Activated CD4-positive, alpha-beta T cell treated with anti-CD3 and anti-CD28 coated beads, Interleukin-2, amount 50 U/mL, for 4 hours (primary cell): Measurements from ENCODE around the gene CLOCK.
A peak's percentile ranks its signal among the peaks of the same experiment; 100 is the strongest.
"Not testable (repeated sequence)": the region's sequence is repeated elsewhere in the genome, so short reads cannot be mapped to it uniquely, and the experiment has no call there.

Source experiments
- DNase-seq, 2 experiments: peaks; one replicate each; pipeline ENCODE4 v3.0.0-alpha.2; 2020

CLOCK gene

GRCh38 chr4:55546756-55547465 lies at the start of gene CLOCK:
TSS of gene CLOCK (minus strand) at chr4:55546909. CDS start at chr4:55482785, 64,124 bp downstream.
- DNase-seq, result peak; percentile 79 to 82

- DNase-seq, result no peak
Measured at GRCh38 chr4:55592014-55592413, 45.3 kb upstream of the CLOCK start, which contains the start of gene PDCL2. TSS of gene PDCL2 (minus strand) at chr4:55592245. CDS start at chr4:55592109, 136 bp downstream.

- DNase-seq, result no peak
Measured at GRCh38 chr4:55588160-55588559, 41.5 kb upstream of the CLOCK start.

DNA sequence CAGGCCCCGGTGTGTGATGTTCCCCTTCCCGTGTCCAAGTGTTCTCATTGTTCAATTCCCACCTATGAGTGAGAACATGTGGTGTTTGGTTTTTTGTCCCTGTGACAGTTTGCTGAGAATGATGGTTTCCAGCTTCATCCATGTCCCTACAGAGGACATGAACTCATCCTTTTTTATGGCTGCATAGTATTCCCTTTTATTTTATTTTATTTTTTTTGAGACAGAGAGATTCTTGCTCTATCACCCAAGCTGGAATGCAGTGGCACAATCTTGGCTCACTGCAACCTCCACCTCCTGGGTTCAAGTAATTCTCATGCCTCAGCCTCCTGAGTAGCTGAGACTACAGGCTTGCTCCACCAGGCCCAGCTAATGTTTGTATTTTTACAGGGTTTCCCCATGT lies 36.1 kb upstream of the CLOCK start:
- DNase-seq, result not testable (repeated sequence)

DNA sequence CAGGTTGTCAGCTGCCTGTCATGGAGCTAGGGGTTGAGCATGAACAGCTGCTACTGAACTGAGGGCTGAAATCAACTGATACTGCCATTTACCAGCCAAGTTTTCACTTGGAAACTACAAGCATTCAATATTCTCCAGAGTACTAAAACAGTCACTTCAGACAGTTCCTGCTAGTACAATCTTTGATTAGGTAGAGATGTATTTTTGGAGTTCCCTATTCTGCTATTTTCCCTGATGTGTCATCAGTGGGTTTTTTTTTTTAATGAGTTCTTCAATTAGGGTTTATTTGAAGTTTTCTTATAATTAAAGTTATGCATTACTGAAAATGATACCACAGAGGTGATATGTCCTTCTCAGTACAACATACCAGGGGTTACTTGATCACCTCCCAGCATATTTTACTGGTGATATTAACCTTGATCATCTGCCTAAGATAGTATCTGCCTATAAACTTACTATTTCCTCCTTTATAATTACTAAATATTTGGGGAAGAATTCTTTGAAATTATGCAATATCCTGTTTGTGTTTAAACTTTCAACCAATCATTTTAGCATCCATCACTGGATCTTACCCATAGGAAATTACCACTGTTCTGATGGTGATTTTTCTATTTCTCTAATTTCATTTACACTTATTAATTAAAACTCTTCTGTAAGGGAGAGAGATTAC lies 31.8 kb upstream of the CLOCK start:
- no peak for DNase-seq

- DNase-seq, result no peak
Measured at GRCh38 chr4:55575513-55575912, 28.8 kb upstream of the CLOCK start.

GRCh38 chr4:55574252-55574651 lies 27.5 kb upstream of the CLOCK start:
- no peak for DNase-seq

- no peak for DNase-seq
Measured at GRCh38 chr4:55571806-55572205, 25.1 kb upstream of the CLOCK start.

DNA sequence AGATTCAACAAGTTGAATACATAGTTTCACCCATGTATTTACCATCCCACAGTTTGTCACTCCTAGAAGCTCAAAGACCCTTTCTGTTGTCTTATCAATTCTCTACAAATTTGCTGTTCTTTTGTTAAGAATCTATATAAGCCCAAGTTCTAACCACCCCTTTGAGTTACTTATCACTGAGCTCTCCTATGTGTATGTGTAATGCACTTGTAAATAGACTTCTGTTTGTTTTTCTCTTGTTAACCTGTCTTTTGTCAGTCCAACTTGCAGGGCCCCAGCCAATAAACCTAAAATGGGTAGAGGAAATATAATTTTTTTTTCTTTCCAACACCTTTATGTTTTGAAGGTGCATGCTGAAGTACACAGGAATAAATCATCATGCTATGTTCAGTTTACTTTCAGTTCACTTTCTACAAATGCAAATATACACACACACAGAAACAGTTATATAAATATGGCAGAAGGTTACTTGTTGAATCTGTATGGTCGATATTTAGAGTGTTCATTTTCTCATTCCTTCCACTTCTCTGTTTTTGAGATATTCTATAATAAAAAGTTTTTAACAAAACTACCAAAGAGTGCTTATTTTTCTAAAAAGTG lies 22.3 kb upstream of the CLOCK start:
- DNase-seq, result no peak

DNA sequence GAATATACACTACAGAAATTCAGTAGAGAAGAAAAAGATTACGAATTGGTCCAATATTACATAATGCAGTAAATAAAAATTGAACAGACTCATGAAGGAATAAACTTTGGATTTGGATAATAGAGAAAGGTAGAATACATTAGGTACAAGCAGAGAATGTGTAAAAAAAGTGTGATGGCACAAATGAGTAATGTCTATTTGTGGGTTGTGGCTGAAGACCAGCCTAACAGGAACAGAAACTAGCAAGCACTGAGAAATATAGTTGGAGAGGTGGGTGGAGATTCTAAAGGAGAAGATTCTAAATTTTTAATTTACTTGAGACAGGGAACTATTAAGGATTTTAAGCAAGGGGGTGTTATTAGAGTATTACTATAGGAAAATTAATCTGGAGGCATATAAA lies 15.2 kb upstream of the CLOCK start:
- DNase-seq, result no peak

DNA sequence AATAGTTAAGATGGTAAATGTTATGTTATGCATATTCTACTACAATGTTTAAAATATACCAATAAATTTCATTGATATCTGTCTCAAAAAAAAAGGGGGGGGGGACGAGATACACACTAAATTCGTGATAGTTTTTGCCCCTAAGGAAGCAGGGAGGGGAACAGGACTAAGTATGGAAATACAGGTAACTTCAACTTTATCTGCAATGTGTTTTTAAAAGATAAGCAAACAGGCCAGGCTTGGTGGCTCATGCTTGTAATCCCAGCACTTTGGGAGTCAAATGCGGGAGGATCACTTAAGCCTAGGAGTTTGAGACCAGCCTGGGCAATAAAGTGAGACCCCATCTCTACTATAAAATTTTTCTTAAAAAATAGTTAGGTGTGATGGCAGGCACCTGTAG lies 13.4 kb upstream of the CLOCK start:
- no peak for DNase-seq

GRCh38 chr4:55554453-55555030 lies 7.8 kb upstream of the CLOCK start:
- DNase-seq, result no peak

DNA sequence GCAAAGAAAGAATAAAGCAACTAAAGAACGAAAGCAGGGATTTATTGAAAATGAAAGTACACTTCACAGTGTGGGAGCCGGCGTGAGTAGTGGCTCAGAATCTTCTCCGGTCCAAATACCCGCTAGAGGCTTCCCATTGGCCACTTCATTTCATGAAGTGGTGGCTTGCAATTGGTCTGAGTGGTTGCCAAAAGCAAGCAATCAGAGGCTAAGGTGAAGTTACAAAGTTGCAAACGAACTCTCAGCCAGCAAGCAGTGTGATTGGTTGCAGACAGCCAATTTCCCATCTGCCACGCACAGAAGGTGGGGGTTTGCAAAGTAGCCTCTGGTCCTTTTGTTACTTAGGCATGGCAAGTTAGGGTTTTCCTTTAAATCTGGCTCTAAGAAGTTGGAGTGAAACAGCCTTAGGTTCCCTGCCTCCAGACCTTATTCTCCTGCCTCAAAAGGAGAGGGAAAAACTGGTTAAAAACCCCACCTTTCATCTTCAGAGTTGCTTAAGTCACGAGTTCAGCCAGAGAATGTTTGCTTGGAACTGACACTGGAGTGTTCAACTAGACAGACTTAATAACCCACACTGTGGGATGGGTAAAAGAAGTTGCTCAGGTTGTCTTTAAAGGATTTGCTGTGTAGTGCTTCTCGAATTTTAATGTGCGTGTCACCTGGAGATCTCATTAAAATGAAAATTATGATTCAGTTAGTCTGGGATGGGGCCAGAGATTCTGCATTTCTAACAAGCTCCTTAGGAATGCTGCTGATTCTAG lies 6.9 kb upstream of the CLOCK start:
- no peak for DNase-seq

DNA sequence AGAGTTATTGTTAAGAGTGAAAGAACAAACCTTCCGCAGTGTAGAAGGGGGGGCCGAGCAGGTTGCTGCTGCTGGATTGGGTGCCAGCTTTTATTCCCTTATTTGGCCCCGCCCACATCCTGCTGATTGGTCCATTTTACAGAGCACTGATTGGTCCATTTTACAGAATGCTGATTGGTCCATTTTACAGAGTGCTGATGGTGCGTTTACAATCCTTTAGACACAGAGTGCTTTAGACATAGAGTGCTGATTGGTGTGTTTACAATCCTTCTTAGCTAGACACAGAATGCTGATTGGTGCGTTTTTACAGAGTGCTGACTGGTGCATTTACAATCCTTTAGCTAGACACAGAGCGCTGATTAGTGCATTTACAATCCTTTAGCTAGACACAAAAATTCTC lies 5.3 kb upstream of the CLOCK start:
- not testable (repeated sequence) for DNase-seq

DNA sequence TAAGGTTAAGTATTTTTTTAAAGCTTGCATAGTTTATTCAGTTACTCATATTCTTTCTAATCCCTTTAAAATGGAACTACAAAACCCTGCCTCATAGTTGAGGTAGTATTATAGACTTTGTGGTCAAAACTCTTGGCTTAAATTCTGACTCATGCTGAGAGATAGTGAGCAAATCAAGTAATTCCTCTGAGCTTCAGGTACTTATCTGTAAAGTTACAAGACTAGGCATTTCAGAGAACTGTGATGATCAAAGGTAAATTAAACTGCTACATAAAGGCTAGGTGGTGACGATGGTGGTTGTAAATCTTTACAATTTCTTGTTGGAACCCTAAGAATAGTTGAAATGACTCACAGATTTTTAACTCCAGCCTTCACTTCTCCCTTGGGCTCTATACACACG lies 3.2 kb upstream of the CLOCK start:
- DNase-seq, result no peak

GRCh38 chr4:55547918-55548317 lies 1.2 kb upstream of the CLOCK start:
- DNase-seq, result no peak

DNA sequence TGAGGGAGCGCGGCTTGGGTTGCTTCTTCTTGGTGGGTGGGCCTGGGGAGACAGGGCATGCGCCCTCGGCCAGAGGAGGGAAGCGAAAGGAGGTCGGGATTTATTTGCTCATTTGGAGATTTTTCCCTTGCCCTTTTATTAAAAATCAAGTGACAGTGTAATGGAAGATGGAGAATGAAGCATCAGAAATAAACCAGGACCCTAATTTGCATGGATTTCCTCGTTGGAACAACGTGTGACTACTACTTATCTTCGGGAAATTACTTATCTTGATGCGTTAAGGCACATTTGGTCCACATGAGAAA lies 709 bp upstream of the CLOCK start:
- no peak for DNase-seq

- no peak for DNase-seq
Measured at GRCh38 chr4:55546506-55546755, 278 bp downstream of the CLOCK start.

DNA sequence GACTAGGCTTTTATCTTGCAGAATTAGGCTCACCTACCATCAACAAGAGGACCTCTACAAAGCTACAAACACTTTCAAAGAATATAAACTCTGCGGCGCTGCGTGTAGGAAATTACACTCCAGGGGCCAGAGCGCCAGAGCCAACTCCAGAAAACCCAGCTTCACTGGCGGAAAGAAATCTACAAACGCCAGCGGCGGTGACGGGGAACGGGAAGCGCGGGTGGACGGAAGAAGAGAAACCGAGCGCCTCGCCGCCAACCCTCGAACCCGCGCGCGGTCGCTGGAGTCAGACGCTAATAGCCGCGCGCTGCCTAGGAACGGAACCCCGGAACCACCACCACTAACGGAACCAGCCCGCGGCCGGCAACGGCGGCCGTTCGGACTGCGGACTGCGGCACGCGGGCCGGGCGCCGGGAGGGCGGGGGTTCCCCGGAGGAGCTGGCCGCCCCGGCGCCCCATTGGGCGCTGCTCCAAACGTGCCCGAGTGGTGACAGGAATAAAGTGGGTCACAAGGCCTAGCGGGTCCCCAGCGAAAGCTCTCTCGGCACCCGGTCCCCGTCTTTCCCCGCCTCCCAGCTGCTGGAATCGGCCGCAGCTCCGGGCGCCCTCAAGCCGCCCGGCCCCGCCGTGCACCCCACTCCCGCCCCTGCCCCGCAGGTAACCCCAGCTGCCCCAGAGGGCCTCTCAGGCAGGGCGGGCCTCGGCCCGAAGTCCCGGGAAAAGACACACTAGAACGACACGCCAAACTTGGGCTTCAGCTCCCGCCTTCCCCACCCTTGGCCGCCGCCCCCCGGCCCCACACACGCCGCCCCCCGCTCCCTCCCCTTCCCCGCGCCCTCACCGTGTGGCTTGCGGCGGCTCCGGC lies 836 bp downstream of the CLOCK start:
- peak; percentile 38 to 53 for DNase-seq

- DNase-seq, result no peak
Measured at GRCh38 chr4:55545151-55545550, 1.6 kb downstream of the CLOCK start.

GRCh38 chr4:55543858-55544257 lies 2.9 kb downstream of the CLOCK start:
- DNase-seq, result no peak

DNA sequence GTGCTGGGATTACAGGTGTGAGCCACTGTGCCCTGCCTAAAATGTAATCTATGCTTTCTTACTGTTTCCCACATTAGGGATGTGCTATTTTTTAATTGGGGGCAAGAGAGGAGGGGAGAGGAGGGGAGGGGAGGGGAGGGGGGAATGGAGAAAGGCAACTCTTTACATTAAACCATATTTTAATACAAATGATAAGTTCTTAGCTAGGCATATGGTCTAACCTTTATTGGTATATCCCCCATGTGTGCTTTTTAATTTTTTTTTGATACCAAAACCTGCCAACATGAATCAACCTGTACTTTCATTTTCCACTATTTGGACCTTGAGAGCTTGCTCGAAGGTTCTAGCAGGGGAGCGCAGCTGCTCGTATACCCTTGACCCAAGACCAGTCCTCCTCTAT lies 6.4 kb downstream of the CLOCK start:
- no peak for DNase-seq

DNA sequence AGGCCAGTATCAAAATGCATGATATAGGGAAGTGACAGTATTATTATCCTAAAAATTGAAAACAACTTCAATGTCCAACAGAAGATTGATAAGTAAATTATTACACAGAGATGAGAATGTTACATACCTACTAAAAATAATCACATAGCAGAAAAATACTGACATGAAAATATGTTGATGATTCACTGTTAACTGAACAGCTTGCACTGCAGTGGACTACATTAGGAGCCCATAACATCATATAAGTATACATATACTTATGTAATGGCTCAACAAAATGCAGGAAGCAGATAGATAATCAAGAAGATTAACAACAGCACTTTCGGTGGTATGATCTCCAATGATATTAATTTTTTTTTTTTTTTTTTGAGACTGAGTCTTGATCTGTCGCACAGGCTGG lies 7.1 kb downstream of the CLOCK start:
- DNase-seq, result no peak
